Peyer's patch (tissue), 4 donors: ENCODE measurements around the gene SNED1.

Experiments
- POLR2A ChIP-seq, 2 donors: fragments of 450-650 bp; IDR thresholded peaks; one replicate each; pipeline ENCODE4 v1.5.1; 2017; ENCODE audit warnings: antibody characterized with exemption in 2 of 2, mild to moderate bottlenecking in 2 of 2, moderate library complexity in 2 of 2
- TF ChIP-seq, protein P1 (sequence below), 6 experiments: fragments of 450-650 bp in 4 of 6; fragments of 200-600 bp in 2 of 6; sonication (generic) in 1 of 6; IDR thresholded peaks; one replicate each; pipeline ENCODE4 v1.5.1; 2017 to 2019; ENCODE audit warnings: antibody characterized with exemption in 6 of 6, mild to moderate bottlenecking in 3 of 6, moderate library complexity in 1 of 6

- TF ChIP-seq, protein P1, sequence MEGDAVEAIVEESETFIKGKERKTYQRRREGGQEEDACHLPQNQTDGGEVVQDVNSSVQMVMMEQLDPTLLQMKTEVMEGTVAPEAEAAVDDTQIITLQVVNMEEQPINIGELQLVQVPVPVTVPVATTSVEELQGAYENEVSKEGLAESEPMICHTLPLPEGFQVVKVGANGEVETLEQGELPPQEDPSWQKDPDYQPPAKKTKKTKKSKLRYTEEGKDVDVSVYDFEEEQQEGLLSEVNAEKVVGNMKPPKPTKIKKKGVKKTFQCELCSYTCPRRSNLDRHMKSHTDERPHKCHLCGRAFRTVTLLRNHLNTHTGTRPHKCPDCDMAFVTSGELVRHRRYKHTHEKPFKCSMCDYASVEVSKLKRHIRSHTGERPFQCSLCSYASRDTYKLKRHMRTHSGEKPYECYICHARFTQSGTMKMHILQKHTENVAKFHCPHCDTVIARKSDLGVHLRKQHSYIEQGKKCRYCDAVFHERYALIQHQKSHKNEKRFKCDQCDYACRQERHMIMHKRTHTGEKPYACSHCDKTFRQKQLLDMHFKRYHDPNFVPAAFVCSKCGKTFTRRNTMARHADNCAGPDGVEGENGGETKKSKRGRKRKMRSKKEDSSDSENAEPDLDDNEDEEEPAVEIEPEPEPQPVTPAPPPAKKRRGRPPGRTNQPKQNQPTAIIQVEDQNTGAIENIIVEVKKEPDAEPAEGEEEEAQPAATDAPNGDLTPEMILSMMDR (IDR thresholded peaks at IDR 0.05) = no peak
- no peak for TF ChIP-seq POLR2A (IDR thresholded peaks at IDR 0.05)
These were observed 36.9 kb downstream of the SNED1 start for GRCh38 chr2:241035142-241035817.
